Nephron progenitor cell (in vitro differentiated cells): Measurements from ENCODE around the gene ASB13.

Source experiments
- DNase-seq: peaks from one replicate; pipeline ENCODE4 v3.0.0; 2021
- H3K27ac Mint-ChIP-seq: 2 replicates; pipeline ENCODE4 v1.8.0; 2021; ENCODE audit warnings: mild to moderate bottlenecking, moderate library complexity, mixed read lengths
- H3K27me3 Mint-ChIP-seq: 2 replicates; pipeline ENCODE4 v1.8.0; 2021; ENCODE audit warnings: mild to moderate bottlenecking, low read depth, mixed read lengths; ENCODE audit not compliant: poor library complexity
- H3K36me3 Mint-ChIP-seq: 2 replicates; pipeline ENCODE4 v1.8.0; 2021; ENCODE audit warnings: low read depth, mixed read lengths
- H3K4me1 Mint-ChIP-seq: 2 replicates; pipeline ENCODE4 v1.8.0; 2021; ENCODE audit warnings: mixed read lengths
- H3K4me3 Mint-ChIP-seq: 2 replicates; pipeline ENCODE4 v1.8.0; 2021; ENCODE audit warnings: mild to moderate bottlenecking, moderate library complexity, mixed read lengths
- H3K9me3 Mint-ChIP-seq: 2 replicates; pipeline ENCODE4 v1.8.0; 2021; ENCODE audit warnings: mild to moderate bottlenecking, moderate library complexity, mixed read lengths
- TF ChIP-seq, protein P1 (sequence below): fragments of 200-600 bp; sonication (generic); IDR thresholded peaks from 2 replicates; pipeline ENCODE4 v1.5.0; 2021; ENCODE audit warnings: antibody characterized with exemption

The ASB13 gene

DNA sequence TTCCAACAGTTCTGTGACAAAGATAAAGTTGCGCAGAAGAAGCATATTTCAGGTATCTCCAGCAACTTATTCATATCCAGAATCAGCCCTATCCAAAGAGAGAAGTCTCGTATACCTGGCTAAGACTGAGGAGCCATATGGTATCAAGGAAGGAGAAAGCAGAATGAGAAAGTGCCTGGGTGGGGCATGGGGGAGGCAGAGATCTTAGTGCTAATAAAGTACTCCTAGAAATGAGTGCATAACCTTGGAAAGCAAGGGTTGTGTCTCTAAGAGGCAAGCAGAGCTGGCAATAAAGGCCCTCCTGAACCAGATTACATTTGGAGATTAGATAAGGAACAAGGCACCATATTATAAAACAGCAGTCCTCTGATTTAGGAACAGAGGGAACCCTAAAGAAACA lies 30.9 kb upstream of the ASB13 start:
- no peak for DNase-seq
- no peaks in the 10 kb centered on the region for H3K27me3 Mint-ChIP-seq
- peaks cover 27% of the 10 kb centered on the region for H3K4me1 Mint-ChIP-seq
- TF ChIP-seq, protein P1, sequence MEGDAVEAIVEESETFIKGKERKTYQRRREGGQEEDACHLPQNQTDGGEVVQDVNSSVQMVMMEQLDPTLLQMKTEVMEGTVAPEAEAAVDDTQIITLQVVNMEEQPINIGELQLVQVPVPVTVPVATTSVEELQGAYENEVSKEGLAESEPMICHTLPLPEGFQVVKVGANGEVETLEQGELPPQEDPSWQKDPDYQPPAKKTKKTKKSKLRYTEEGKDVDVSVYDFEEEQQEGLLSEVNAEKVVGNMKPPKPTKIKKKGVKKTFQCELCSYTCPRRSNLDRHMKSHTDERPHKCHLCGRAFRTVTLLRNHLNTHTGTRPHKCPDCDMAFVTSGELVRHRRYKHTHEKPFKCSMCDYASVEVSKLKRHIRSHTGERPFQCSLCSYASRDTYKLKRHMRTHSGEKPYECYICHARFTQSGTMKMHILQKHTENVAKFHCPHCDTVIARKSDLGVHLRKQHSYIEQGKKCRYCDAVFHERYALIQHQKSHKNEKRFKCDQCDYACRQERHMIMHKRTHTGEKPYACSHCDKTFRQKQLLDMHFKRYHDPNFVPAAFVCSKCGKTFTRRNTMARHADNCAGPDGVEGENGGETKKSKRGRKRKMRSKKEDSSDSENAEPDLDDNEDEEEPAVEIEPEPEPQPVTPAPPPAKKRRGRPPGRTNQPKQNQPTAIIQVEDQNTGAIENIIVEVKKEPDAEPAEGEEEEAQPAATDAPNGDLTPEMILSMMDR: no peak
- no peak overlapping the region for H3K27ac Mint-ChIP-seq
- H3K4me3 Mint-ChIP-seq: no peak overlapping the region
- peaks cover 8% of the 10 kb centered on the region for H3K36me3 Mint-ChIP-seq
- no peaks in the 10 kb centered on the region for H3K9me3 Mint-ChIP-seq

DNA sequence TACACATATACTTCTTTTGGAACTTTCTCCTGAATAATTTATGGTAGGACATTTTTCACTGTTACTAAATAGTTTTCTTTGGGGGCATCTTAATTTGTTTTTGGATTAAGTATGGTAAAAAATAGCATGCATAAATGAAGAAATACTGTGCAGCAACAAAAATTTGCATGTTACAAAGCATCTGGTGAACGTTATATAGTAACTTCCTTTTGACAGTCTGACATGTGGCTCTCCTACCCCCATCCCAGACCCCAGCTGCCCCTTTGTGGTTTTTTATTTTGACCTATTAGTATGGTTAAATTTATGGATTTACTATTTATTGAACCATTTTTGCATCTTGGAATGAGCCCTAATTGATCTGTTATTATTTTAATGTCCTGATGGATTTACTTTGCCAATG lies 28.2 kb upstream of the ASB13 start:
- peaks cover 37% of the 10 kb centered on the region for H3K4me1 Mint-ChIP-seq
- peaks cover 4% of the 10 kb centered on the region for H3K36me3 Mint-ChIP-seq
- DNase-seq: no peak
- no peak overlapping the region for H3K4me3 Mint-ChIP-seq
- H3K9me3 Mint-ChIP-seq: no peaks in the 10 kb centered on the region
- no peaks in the 10 kb centered on the region for H3K27me3 Mint-ChIP-seq
- TF ChIP-seq, protein P1: no peak
- no peak overlapping the region for H3K27ac Mint-ChIP-seq

DNA sequence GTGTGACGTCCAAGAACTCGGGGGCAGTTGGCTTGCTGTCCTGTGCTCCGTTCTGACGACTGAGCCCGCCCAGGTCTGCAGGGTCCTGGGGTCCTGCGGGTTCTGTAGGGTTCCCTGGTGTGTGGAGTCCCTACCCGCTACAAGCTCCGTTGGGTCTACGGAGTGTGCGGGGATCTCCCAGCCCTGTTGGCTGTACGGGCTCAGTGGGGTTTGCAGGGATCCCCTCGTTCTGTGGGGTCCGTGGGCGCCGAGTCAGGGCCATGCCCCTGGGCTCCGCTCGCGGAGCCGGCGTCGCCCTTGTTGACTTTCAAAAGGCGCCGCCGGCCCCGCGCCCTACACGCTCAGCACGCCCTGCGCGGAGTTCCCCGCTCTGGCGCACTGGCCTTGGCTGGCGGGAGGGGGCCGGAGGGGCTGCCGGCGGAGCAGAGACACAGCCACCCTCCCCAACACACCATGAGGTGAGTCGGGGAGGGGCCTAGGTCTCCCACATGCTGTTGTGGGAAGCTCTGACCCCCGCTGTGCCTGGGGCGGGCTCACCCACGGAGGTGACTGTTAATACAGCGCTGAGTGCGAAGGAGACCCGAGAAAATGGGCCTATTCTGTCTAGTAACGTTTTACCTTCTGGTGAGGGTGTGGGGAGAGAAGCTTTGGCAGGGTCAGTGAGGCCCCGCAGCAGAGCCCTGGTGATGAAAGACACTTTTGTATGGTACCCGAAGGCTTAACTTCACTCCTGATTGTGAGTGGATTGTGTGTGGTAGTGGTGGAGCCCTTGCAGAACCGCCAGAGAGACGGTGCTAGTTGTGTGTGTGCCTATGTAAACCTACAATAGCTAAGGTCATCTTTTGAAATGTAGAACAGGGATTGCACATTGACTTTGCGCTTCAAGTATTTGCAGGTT lies 26.3 kb upstream of the ASB13 start:
- Mint-ChIP-seq H3K4me3 (peak overlapping the region; percentile 84), H3K9me3 (no peaks in the 10 kb centered on the region), H3K27me3 (no peaks in the 10 kb centered on the region), H3K27ac (peak overlapping the region; percentile 38), H3K4me1 (peaks cover 32% of the 10 kb centered on the region), H3K36me3 (peaks cover 17% of the 10 kb centered on the region)
- TF ChIP-seq, protein P1: no peak
- peak; percentile 79 for DNase-seq

DNA sequence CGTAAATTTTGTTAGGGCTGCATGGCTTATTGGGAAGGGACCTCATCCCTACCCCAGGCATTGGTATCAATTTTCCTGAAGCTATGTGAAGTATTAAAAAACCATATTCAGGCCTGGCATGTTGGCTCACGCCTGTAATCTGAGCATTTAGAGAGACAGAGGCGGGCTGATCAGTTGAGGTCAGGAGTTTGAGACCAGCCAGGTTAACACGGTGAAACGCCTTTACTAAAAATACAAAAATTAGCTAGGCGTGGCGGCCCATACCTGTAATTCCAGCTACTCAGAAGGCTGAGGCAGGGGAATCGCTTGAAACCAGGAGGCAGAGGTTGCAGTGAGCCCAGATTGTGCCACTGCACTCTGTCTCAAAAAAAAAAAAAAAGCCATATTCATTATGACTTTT lies 25.4 kb upstream of the ASB13 start:
- Mint-ChIP-seq H3K27ac (no peak overlapping the region), H3K4me1 (peaks cover 38% of the 10 kb centered on the region), H3K27me3 (no peaks in the 10 kb centered on the region), H3K9me3 (no peaks in the 10 kb centered on the region), H3K36me3 (peaks cover 17% of the 10 kb centered on the region), H3K4me3 (peak overlapping the region; percentile 84)
- DNase-seq: no peak
- TF ChIP-seq, protein P1: no peak

DNA sequence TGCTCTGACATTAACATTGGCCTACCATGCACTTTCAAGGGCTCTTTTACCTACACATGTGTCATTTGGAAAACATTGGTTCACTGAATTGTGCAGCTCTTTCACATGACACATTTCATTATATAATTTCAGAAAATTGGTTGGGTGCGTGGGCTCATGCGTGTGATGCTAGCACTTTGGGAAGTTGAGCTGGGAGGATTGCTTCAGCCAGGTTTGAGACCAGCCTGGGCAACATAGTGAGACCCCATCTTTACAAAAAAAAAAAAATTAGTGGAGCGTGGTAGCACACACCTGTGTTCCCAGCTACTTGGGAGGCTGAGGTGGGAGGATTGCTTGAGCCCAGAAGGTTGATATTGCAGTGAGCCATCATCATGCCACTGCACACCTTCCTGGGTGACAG lies 22.2 kb upstream of the ASB13 start:
- TF ChIP-seq, protein P1: no peak
- peaks cover 5% of the 10 kb centered on the region for H3K27me3 Mint-ChIP-seq
- no peak overlapping the region for H3K4me3 Mint-ChIP-seq
- no peak for DNase-seq
- peaks cover 43% of the 10 kb centered on the region for H3K4me1 Mint-ChIP-seq
- H3K36me3 Mint-ChIP-seq: peaks cover 12% of the 10 kb centered on the region
- peaks cover 9% of the 10 kb centered on the region for H3K9me3 Mint-ChIP-seq
- H3K27ac Mint-ChIP-seq: no peak overlapping the region
